H1 (cell line): ENCODE measurements around the gene ZBTB43. TPM values are rescaled to one million over a fixed set of nuclear protein-coding genes. Genes with fewer than 3 reads are reported as not detected.
"Not testable (repeated sequence)": the region's sequence is repeated elsewhere in the genome, so short reads cannot be mapped to it uniquely, and the experiment has no call there.

Source experiments
- CTCF ChIA-PET: fragments of 300-600 bp; sonication (Branson Sonifier 250); formaldehyde crosslinking; loops from one replicate; lab custom pipeline; 2021; ENCODE audit not compliant: partially characterized antibody; lab: Charles Lee
- POLR2A ChIA-PET: fragments of 300-600 bp; sonication (Branson Sonifier 250); formaldehyde crosslinking; loops from one replicate; lab custom pipeline; 2021; ENCODE audit warnings: inconsistent platforms; ENCODE audit not compliant: partially characterized antibody; lab: Charles Lee
- DNase-seq, 2 experiments: peaks; one replicate each; pipeline versions ENCODE4 v3.0.0 to v3.0.0-alpha.2; 2010 to 2022; ENCODE audit warnings: low spot score in 2 of 2, low read depth in 1 of 2, mixed read lengths in 1 of 2
- FAIRE-seq: peaks from 2 replicates; lab custom pipeline; 2011; peaks lifted over from hg19 to GRCh38; lab: Jason Lieb, UNC
- H2AFZ ChIP-seq: 2 replicates; pipeline ENCODE4 v1.8.1; 2012; ENCODE audit warnings: low read length, inconsistent platforms
- H2AK5ac ChIP-seq: 2 replicates; pipeline ENCODE4 v1.6.1; 2013; ENCODE audit warnings: low read depth, low read length
- H2BK120ac ChIP-seq: replicated peaks from 2 replicates; pipeline ENCODE3; 2013; ENCODE audit warnings: low read depth, low read length, inconsistent platforms
- H2BK12ac ChIP-seq: 2 replicates; pipeline ENCODE4 v1.6.1; 2013; ENCODE audit warnings: low read depth, low read length
- H2BK15ac ChIP-seq: 2 replicates; pipeline ENCODE4 v1.6.1; 2013; ENCODE audit warnings: low read length
- H2BK20ac ChIP-seq: 2 replicates; pipeline ENCODE4 v1.6.1; 2013; ENCODE audit warnings: low read length
- H2BK5ac ChIP-seq: 2 replicates; pipeline ENCODE4 v1.6.1; 2013; ENCODE audit warnings: low read depth, low read length
- H3K14ac ChIP-seq: 2 replicates; pipeline ENCODE4 v1.6.1; 2013; ENCODE audit warnings: inconsistent platforms; ENCODE audit not compliant: insufficient read length
- H3K18ac ChIP-seq: 2 replicates; pipeline ENCODE4 v1.6.1; 2013; ENCODE audit warnings: low read length; ENCODE audit errors: extremely low read depth
- H3K23ac ChIP-seq: 2 replicates; pipeline ENCODE4 v1.6.1; 2013; ENCODE audit warnings: inconsistent platforms; ENCODE audit not compliant: insufficient read length
- H3K23me2 ChIP-seq: 2 replicates; pipeline ENCODE4 v1.6.1; 2013; ENCODE audit warnings: low read depth, low read length
- H3K27ac ChIP-seq: 2 replicates; pipeline ENCODE4 v1.6.1; 2011; ENCODE audit warnings: low read depth, low read length, inconsistent platforms
- H3K27me3 ChIP-seq, 4 experiments: replicated peaks in 1 of 4; 1 replicate in 1 of 4; 2 replicates in 3 of 4; pipeline versions ENCODE4 v1.6.1 to v1.8.1; 2011 to 2013; ENCODE audit warnings: low read length in 3 of 4, mild to moderate bottlenecking in 3 of 4, inconsistent platforms in 2 of 4, mixed read lengths in 2 of 4, moderate library complexity in 1 of 4; ENCODE audit not compliant: control insufficient read depth in 3 of 4, insufficient read depth in 3 of 4; ENCODE audit errors: extremely low read depth in 1 of 4
- H3K36me3 ChIP-seq, 4 experiments: 2 replicates each; pipeline versions ENCODE4 v1.6.1 to v1.8.1; 2011 to 2013; ENCODE audit warnings: mild to moderate bottlenecking in 4 of 4, low read length in 3 of 4, moderate library complexity in 2 of 4, control low read depth in 1 of 4, inconsistent platforms in 1 of 4; ENCODE audit not compliant: insufficient read depth in 4 of 4, control insufficient read depth in 2 of 4
- H3K4ac ChIP-seq: replicated peaks from 2 replicates; pipeline ENCODE3; 2013; ENCODE audit warnings: low read length, low read depth, mixed read lengths, inconsistent platforms; ENCODE audit not compliant: insufficient read length
- H3K4me1 ChIP-seq, 4 experiments: replicated peaks in 1 of 4; 1 replicate in 1 of 4; 2 replicates in 3 of 4; pipeline versions ENCODE4 v1.6.1 to v1.8.1; 2011 to 2013; ENCODE audit warnings: low read length in 3 of 4, inconsistent platforms in 2 of 4, mixed read lengths in 1 of 4; ENCODE audit not compliant: insufficient read depth in 4 of 4, control insufficient read depth in 3 of 4
- H3K4me2 ChIP-seq, 2 experiments: 2 replicates each; pipeline versions ENCODE4 v1.6.1 to v1.8.1; 2011 to 2013; ENCODE audit warnings: low read depth in 2 of 2, low read length in 2 of 2, control low read depth in 1 of 2, inconsistent platforms in 1 of 2, mild to moderate bottlenecking in 1 of 2; ENCODE audit not compliant: insufficient read depth in 1 of 2
- H3K4me3 ChIP-seq, 4 experiments: fragments of 200-600, 300-600 bp in 1 of 4; sonication (generic), shearing (Covaris generic), sonication (Bioruptor Twin) in 1 of 4; 2 replicates each; pipeline versions ENCODE4 v1.5.1 to v1.8.1; 2011 to 2016; ENCODE audit warnings: low read length in 4 of 4, low read depth in 3 of 4, control low read depth in 2 of 4, inconsistent platforms in 2 of 4, mild to moderate bottlenecking in 2 of 4, mixed read lengths in 1 of 4, moderate library complexity in 1 of 4; ENCODE audit not compliant: insufficient read depth in 2 of 4; ENCODE audit errors: extremely low read depth in 1 of 4
- H3K56ac ChIP-seq: replicated peaks from 2 replicates; pipeline ENCODE3; 2013; ENCODE audit warnings: low read depth, mild to moderate bottlenecking, mixed read lengths, low read length, inconsistent platforms; ENCODE audit not compliant: insufficient read length
- H3K79me1 ChIP-seq: 2 replicates; pipeline ENCODE4 v1.6.1; 2013; ENCODE audit warnings: low read depth, low read length, control low read depth
- H3K79me2 ChIP-seq, 2 experiments: 2 replicates each; pipeline versions ENCODE4 v1.6.1 to v1.8.1; 2012 to 2013; ENCODE audit warnings: low read length in 2 of 2, mild to moderate bottlenecking in 2 of 2, inconsistent platforms in 1 of 2; ENCODE audit not compliant: insufficient read depth in 2 of 2, control insufficient read depth in 1 of 2
- H3K9ac ChIP-seq, 4 experiments: replicated peaks in 1 of 4; 1 replicate in 1 of 4; 2 replicates in 3 of 4; pipeline versions ENCODE4 v1.6.1 to v1.8.1; 2011 to 2013; ENCODE audit warnings: low read depth in 3 of 4, low read length in 3 of 4, control low read depth in 2 of 4, mild to moderate bottlenecking in 2 of 4, moderate library complexity in 2 of 4, inconsistent platforms in 1 of 4; ENCODE audit errors: extremely low read depth in 1 of 4
- H3K9me3 ChIP-seq, 2 experiments: 2 replicates each; pipeline versions ENCODE4 v1.6.1 to v1.8.1; 2012 to 2013; ENCODE audit warnings: mild to moderate bottlenecking in 2 of 2, moderate library complexity in 2 of 2, control low read depth in 1 of 2, inconsistent platforms in 1 of 2, low read depth in 1 of 2, low read length in 1 of 2, mixed read lengths in 1 of 2; ENCODE audit not compliant: insufficient read depth in 2 of 2
- H4K20me1 ChIP-seq, 2 experiments: replicated peaks in 1 of 2; 2 replicates each; pipeline versions ENCODE3 to v1.8.1; 2011 to 2013; ENCODE audit warnings: inconsistent platforms in 2 of 2, low read length in 2 of 2, mild to moderate bottlenecking in 1 of 2; ENCODE audit not compliant: insufficient read depth in 2 of 2, control insufficient read depth in 1 of 2
- H4K5ac ChIP-seq: 2 replicates; pipeline ENCODE4 v1.6.1; 2013; ENCODE audit warnings: low read length, low read depth, mixed read lengths, inconsistent platforms; ENCODE audit not compliant: insufficient read length
- H4K8ac ChIP-seq: 2 replicates; pipeline ENCODE4 v1.8.0; 2013; ENCODE audit warnings: mild to moderate bottlenecking, moderate library complexity, low read length, inconsistent platforms; ENCODE audit not compliant: insufficient read depth; ENCODE audit errors: extremely low read depth
- H4K91ac ChIP-seq: replicated peaks from 2 replicates; pipeline ENCODE3; 2013; ENCODE audit warnings: low read length, mixed read lengths, inconsistent platforms; ENCODE audit not compliant: insufficient read length
- WGBS, 2 experiments: shearing (Covaris generic) in 1 of 2; methylation state at CpG; one replicate each; pipeline versions ENCODE4 v1.1.6 to v1.1.7; 2013 to 2015; ENCODE audit warnings: low lambda C conversion rate in 2 of 2, mixed read lengths in 2 of 2, inconsistent platforms in 1 of 2, low coverage in 1 of 2, missing lambda C conversion rate in 1 of 2; ENCODE audit not compliant: insufficient replicate concordance in 2 of 2, insufficient coverage in 1 of 2, insufficient read length in 1 of 2; ENCODE audit errors: extremely low coverage in 1 of 2, missing lambda C conversion rate in 1 of 2; 5-methylcytosine and 5-hydroxymethylcytosine counted together
- polyA plus RNA-seq, 7 experiments: library from polyadenylated mRNA; depleted of rRNA in 3 of 7; stranded (reverse) in 5 of 7; unstranded in 2 of 7; fragments of >200 nt in 5 of 7; fragments of 200-250 nt in 2 of 7; gene quantifications; 1 replicate in 5 of 7; 2 replicates in 1 of 7; 4 replicates in 1 of 7; pipeline versions ENCODE4 v1.2.1 to v1.2.3, GENCODE V29; 2011 to 2013; ENCODE audit warnings: missing spikeins in 2 of 7, mixed read lengths in 2 of 7
- total RNA-seq: library from RNA; stranded (reverse); fragmentation: NEBNext Ultra II Directional; extraction: Animal tissue kit (Norgen Biotek cat#: 25700); gene quantifications from 2 replicates; pipeline ENCODE4 v1.2.1, GENCODE V29; 2021

Gene ZBTB43
- total and polyA plus RNA-seq, 2 of the 8 experiments (the other 6 are each of a cell fraction or from before 2014, with no cell fraction given) = 4.1 to 16.7 TPM

DNA sequence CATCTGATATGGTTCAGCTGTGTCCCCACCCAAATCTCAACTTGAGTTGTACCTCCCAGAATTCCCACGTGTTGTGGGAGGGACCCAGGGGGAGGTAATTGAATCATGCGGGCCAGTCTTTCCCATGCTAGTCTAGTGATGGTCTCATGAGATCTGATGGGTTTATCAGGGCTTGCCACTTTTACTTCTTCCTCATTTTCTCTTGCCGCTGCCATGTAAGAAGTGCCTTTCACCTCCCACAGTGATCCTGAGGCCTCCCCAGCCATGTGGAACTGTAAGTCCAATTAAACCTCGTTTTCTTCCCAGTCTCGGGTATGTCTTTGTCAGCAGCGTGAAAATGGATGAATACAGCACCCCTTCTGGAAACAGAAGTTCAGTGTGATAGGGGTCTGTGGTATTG lies 20.0 kb upstream of the ZBTB43 start:
- not testable (repeated sequence) for H2AFZ ChIP-seq, H4K8ac ChIP-seq, H2AK5ac ChIP-seq, H3K27me3 ChIP-seq, H3K27ac ChIP-seq, H4K5ac ChIP-seq, H3K4ac ChIP-seq, H3K18ac ChIP-seq, H2BK20ac ChIP-seq, FAIRE-seq, H2BK12ac ChIP-seq, DNase-seq, H3K14ac ChIP-seq, H3K23me2 ChIP-seq, H3K23ac ChIP-seq, H3K79me2 ChIP-seq, H3K79me1 ChIP-seq, H2BK120ac ChIP-seq, H4K20me1 ChIP-seq, H3K9me3 ChIP-seq, H3K4me1 ChIP-seq, H2BK5ac ChIP-seq, H2BK15ac ChIP-seq, H3K4me3 ChIP-seq, H3K56ac ChIP-seq, H3K4me2 ChIP-seq, H4K91ac ChIP-seq, H3K9ac ChIP-seq, H3K36me3 ChIP-seq
- POLR2A ChIA-PET = interaction anchor here (1.6 kb wide), 1 partner anchor 19 kb away, joined by 3 read pairs; no protein-coding TSS in a partner anchor
- 84% methylated on average over 6 of the region's 6 CpGs; no CpG with 5 or more reads in 1 of the 2 experiments for WGBS, 2 experiments
- CTCF ChIA-PET = interaction anchor here (0.6 to 16.0 kb wide), 7 partner anchors 8 to 95 kb away, joined by 3 to 415 read pairs (median 8); no protein-coding TSS in a partner anchor
